HG02852 (cell line): ENCODE results near the gene TYW3.
A peak's percentile ranks its signal among the peaks of the same experiment; 100 is the strongest.
"Not testable (repeated sequence)": the region's sequence is repeated elsewhere in the genome, so short reads cannot be mapped to it uniquely, and the experiment has no call there.

Experiments used
- ATAC-seq: cut with Tn5 transposase; IDR thresholded peaks from one replicate; pipeline ENCODE4 v1.9.1; 2021; ENCODE audit warnings: mild to moderate bottlenecking, moderate library complexity; ENCODE audit not compliant: unreplicated experiment

The TYW3 gene

DNA sequence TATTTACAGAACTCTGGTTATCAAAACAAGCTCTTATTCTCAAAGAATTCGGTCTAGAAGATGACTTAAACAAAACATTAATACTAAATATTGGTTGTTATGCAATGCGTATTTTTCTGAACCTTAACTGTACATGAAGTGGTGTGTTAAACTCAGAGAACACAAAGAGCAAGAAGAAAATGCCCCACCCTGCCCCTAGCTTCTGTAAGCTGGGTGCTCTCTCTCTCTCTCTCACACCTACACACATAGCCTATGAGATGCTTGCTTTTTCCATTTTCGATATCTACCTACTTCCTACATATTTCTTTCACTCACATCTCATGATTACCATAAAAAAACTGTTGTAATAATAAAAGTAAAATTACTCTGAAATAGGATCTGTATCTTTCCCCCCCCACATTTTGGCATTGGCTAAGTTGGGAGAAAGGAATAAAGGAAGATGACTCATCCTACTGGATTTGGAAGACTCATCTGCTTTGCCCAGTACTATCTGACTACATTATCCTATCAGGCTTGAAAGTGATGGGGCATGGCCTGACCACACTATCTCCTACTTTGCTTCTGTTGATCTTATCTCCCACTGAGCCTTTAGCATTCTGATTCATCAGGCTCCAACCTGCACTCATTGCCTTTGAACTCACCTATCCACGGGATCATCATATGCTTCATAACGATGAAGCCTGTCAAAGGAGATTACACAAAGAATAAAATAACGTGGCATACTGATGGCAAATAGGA is 3.0 kb upstream of the TYW3 start:
- no peak for ATAC-seq

DNA sequence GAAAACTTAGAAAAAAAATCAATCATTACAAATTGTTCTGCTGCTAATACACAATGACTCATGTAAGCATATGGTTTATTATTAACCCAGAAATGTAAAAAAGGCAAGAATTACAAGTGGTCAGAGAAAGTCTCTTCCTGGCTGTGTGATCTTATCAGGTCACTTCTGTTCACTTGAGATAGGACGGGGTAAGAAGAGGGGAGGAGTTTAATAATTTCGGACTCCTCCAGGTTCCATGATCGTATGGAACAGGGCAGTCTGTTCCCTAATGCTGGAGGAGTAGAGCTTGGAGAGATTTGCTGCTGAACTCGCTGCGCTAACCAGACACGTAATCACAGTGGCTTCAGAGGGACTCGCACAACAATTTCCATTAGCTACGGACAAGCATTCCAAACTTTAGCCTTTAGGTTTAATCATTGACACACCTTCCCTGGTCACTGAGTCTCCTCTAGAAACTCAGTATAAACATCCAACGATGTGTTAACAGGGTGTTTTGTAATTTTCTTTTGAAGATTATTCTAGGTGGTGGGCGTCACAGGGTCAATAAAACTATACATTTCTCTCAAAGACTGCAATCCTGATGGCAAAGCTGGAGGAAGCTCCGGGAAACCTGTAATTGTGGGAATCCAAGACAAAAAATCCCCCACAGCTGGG is 1.4 kb upstream of the TYW3 start:
- no peak for ATAC-seq

DNA sequence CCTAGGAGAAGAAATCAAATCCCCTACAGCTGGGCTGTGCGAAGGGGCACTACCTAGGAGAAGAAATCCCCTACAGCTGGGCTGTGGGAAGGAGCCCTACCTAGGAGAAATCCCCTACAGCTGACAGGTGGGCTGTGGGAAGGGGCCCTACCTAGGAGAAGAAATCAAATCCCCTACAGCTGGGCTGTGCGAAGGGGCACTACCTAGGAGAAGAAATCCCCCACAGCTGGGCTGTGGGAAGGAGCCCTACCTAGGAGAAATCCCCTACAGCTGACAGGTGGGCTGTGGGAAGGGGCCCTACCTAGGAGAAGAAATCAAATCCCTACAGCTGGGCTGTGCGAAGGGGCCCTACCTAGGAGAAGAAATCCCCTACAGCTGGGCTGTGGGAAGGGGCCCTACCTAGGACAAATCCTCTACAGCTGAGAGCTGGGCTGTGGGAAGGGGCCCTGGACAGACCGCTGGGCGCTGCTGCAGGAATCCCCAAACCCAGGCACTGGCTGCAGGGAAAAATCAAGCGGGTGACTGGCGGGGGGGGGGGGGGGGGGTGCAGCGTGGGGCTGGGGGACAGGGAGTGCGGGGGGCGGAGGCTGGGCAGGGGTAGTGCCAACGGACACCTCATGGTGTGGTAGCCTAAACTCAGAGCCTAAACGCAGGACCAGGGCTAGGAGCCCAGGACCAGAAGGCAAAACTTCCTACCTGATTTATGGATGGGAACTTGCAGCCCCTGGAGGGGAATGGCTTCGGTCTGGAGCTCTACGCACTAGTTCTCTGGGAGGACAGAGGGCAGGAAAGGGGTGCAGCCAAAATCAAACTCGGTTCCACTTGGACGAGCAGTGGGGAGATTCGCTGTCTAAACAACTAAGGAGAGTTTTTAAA is 643 bp upstream of the TYW3 start:
- ATAC-seq: peak; percentile 14

GRCh38 chr1:74733604-74734484 is 892 bp downstream of the TYW3 start:
- ATAC-seq: peak; percentile 45

DNA sequence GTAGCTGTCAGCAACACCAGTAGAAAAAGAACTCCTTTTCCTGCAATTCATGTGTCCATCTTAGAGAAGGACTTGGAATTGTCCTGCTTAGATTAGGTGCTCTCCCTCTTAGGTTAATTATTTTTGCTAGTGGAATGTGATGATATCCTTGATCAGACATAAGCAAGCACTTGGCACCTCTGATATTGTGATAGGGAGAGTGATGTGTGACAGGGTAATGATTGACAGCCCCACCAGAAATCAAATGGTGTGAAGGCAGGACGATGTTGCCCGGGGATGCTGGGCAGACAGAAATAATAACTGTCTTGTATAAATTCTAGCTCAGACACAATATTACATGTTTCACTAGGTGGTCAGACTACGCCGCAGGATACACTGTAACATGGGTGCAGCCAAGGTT is 4.4 kb downstream of the TYW3 start:
- ATAC-seq: no peak

DNA sequence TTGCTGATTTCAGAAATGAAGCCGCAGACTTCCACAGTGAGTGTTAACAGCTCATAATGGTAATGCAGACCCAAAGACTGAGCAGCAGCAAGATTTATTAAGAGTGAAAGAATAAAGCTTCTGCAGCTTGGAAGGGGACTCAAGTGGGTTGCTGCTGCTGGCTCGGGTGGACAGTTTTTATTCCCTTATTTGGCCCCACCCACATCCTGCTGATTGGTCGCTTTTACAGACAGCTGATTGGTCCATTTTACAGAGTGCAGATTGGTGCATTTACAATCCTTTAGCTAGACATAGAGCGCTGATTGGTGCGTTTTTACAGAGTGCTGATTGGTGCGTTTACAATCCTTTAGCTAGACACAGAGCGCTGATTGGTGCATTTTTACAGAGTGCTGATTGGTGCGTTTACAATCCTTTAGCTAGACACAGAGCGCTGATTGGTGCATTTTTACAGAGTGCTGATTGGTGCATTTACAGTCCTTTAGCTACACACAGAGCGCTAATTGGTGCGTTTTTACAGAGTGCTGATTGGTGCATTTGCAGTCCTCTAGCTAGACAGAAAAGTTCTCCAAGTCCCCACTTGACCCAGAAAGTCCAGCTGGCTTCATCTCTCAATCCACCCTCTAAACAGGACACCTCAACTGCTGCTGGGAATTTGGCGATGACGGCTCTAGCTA is 7.5 kb downstream of the TYW3 start:
- not testable (repeated sequence) for ATAC-seq

DNA sequence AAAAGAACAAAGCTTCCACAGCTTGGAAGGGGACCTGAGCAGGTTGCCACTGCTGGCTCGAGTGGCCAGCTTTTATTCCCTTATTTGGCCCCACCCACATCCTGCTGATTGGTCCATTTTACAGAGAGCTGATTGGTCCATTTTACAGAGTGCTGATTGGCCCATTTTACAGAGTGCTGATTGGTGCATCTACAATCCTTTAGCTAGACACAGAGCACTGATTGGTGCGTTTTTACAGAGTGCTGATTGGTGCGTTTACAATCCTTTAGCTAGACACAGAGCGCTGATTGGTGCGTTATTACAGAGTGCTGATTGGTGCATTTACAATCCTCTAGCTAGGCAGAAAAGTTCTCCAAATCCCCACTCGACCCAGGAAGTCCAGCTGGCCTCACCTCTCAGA is 12.3 kb downstream of the TYW3 start:
- not testable (repeated sequence) for ATAC-seq

DNA sequence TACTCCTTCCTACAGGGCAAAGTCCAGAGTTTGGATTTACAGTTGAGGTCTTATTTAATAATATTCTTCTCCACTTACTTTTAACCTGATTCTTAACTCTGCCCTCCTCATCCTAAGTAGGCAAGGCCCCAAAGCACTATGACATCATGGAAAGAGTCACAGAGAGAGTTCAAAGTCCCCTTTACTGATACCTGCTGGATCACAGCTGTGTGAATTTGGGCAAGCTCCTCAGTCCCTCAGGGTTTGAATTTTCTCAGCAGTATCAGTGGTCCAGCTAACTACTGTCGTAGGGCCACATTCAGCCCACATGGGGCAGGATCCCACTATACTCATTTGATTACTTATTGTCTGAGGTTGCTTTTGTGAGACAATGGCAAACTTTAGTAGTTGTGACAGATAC is 16.0 kb downstream of the TYW3 start:
- ATAC-seq: no peak

DNA sequence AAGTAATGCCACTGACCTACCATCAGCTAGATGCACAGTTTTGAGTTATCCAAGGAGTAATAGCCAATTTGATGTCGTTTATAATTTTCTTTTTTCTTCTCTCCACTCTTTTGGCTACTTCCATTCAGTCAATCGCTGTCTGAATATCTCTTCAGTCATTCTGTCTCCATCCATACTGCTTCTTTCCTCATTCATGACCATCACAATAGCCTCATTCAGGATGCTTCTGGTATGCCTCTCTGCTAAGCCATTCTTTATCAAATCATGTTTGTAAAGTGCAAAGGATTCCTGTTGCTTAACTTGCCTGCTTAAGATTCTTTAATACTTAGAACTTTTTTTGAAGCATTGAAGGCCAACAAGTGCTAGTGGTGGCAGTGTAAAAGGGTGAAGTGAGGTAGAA is 20.2 kb downstream of the TYW3 start:
- no peak for ATAC-seq

- ATAC-seq: no peak
Measured at GRCh38 chr1:74755475-74755874, 22.5 kb downstream of the TYW3 start.

DNA sequence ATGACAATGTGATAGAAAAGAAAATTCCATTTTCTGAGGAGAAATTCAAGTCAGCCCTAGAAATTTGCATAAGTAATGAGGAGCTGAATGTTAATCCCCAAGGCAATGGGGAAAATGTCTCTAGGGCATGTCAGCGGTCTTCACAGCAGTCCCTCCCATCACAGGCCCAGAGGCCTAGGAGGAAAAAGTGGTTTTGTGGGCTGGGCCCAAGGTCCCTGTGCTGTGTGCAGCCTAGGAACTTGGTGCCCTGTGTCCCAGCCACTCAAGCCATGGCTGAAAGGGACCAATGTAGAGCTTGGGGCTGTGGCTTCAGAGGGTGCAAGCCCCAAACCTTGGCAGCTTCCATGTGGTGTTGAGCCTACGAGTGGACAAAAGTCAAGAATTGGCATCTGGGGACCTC is 23.7 kb downstream of the TYW3 start:
- not testable (repeated sequence) for ATAC-seq

DNA sequence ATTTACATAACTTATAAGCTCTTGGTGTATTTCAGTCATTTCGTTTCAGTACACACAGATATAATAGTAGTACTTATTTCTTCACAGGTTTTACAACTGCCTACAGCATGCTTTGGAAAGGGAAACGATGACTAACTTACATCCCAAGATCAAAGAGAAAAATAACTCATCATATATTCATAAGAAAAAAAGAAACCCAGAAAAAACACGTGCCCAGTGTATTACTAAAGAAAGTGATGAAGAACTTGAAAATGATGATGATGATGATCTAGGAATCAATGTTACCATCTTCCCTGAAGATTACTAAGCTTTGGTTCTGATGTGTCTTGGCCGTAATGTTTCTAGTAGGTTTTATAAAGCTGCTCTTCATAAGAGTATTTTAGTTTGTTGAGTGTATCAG is 30.9 kb downstream of the TYW3 start:
- ATAC-seq: no peak

DNA sequence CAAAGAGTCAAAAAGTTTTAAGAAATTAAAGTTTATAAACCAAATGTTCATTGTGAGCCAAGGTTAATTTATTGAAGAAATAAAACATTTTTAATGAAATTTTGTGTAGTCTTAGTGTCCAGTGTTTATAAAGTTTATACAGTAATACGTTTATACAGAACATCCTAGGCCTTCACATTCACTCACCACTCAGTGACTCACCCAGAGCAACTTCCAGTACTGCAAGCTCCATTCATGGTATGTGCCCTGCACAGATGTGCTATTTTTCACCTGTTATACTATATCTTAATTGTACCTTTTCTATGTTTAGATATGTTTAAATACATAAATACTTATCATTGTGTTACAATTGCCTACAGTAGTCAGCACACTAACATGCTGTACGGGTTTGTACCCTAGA is 33.6 kb downstream of the TYW3 start:
- ATAC-seq: no peak

DNA sequence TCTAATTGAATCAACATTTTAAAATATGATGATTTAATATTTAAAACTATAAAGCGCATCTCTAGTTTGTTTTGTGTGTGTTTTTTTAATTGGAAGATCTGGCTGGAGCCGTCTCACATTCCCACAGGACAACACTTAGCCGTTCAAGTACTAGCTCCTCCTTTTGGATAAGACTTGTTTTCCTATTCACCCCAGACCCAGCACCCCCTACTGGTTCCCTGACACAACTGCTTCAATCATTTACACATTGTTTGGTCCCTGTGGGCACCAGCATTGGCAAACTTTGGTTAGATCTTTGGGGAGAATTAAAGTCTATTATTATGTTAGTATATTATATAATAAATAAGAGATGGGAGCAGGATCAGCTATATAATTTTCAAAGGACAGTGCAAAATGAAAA is 34.5 kb downstream of the TYW3 start:
- peak; percentile 41 for ATAC-seq

- ATAC-seq: peak; percentile 80
Measured at GRCh38 chr1:74771913-74772515, 39.1 kb downstream of the TYW3 start.

GRCh38 chr1:74772945-74773344 is 40.0 kb downstream of the TYW3 start:
- no peak for ATAC-seq

- no peak for ATAC-seq
Measured at GRCh38 chr1:74773582-74773981, 40.6 kb downstream of the TYW3 start.

GRCh38 chr1:74775735-74776134 is 42.8 kb downstream of the TYW3 start:
- no peak for ATAC-seq

- ATAC-seq: no peak
Measured at GRCh38 chr1:74777525-74777924, 44.6 kb downstream of the TYW3 start.

GRCh38 chr1:74779750-74780149 is 46.8 kb downstream of the TYW3 start:
- no peak for ATAC-seq
